ENCODE data around the gene NRXN3. TPM values are rescaled to one million over a fixed set of nuclear protein-coding genes. Genes with fewer than 3 reads are reported as not detected.

Gene NRXN3
- total and polyA plus RNA-seq, 2 of the 4 experiments (the other 2 are of a cell fraction) = 4.8 to 25.1 TPM

- ATAC-seq (ENCODE audit: low read depth) = no peak
- no peaks in the 10 kb centered on the region for H3K4me1 ChIP-seq (ENCODE audit: control insufficient read depth, insufficient read depth, low read length)
- intact Hi-C loops (cut with micrococcal nuclease) (no loop called here), in situ Hi-C loops (cut with MboI; ENCODE audit: low sequenced_read_pairs) (no loop called here), dilution Hi-C loops (cut with HindIII; ENCODE audit: low sequenced_read_pairs, unreplicated experiment) (no loop called here)
- H3K23ac ChIP-seq (ENCODE audit: low read depth, low read length) = no peak overlapping the region
- no peaks in the 10 kb centered on the region for H3K27me3 ChIP-seq (ENCODE audit: control insufficient read depth, insufficient read depth, low read length)
- H3K9me1 ChIP-seq (ENCODE audit: insufficient read depth, low read length) = no peaks in the 10 kb centered on the region
- peaks cover 4% of the 10 kb centered on the region for H3K9me3 ChIP-seq (ENCODE audit: control insufficient read depth, insufficient read depth, low read length)
- H3K18ac ChIP-seq (ENCODE audit: low read depth, low read length) = no peak overlapping the region
- H2AK5ac ChIP-seq (ENCODE audit: low read depth, low read length) = no peak overlapping the region
- H2BK5ac ChIP-seq (ENCODE audit: low read depth, low read length, poor library complexity, severe bottlenecking) = no peak overlapping the region
- H3K79me1 ChIP-seq (ENCODE audit: low read depth in 1 of 2, low read length in 2 of 2) = no peaks in the 10 kb centered on the region
- no TSS peak for BruUV-seq (replicated peaks)
- WGBS, 2 experiments (ENCODE audit: extremely low coverage in 2 of 2, insufficient read length in 1 of 2) = 67% methylated on average over 1 of the region's 2 CpGs; no CpG with 5 or more reads in 1 of the 2 experiments
- H3K14ac ChIP-seq (replicated peaks; ENCODE audit: low read depth, low read length) = no peak overlapping the region
- H3K9ac ChIP-seq (ENCODE audit: low read depth, low read length) = no peak overlapping the region
- no peak overlapping the region for H2AFZ ChIP-seq (replicated peaks; ENCODE audit: low read length, poor library complexity)
- no peak overlapping the region for H3K27ac ChIP-seq (ENCODE audit: insufficient read depth, low read length)
- H4K20me1 ChIP-seq (ENCODE audit: insufficient read depth, low read length) = no peaks in the 10 kb centered on the region
- no peak overlapping the region for H3K4me2 ChIP-seq (ENCODE audit: low read depth, low read length)
- H3K4me3 ChIP-seq (ENCODE audit: insufficient read depth, low read depth, low read length) = no peak overlapping the region
- TF ChIP-seq CEBPB (IDR thresholded peaks at IDR 0.05; ENCODE audit: low read depth, low read length) (no peak), BHLHE40 (IDR thresholded peaks at IDR 0.05; ENCODE audit: low read depth, low read length) (no peak), RCOR1 (IDR thresholded peaks at IDR 0.05; ENCODE audit: insufficient replicate concordance, low read length) (no peak), FOS (IDR thresholded peaks at IDR 0.05; ENCODE audit: low read depth, low read length) (no peak)
- H4K5ac ChIP-seq (ENCODE audit: low read depth, low read length) = no peak overlapping the region
- H2BK15ac ChIP-seq (ENCODE audit: low read depth, low read length) = no peak overlapping the region
- no peak overlapping the region for H2AK9ac ChIP-seq (replicated peaks; ENCODE audit: low read depth, low read length, poor library complexity)
- H3K36me3 ChIP-seq (ENCODE audit: control insufficient read depth, insufficient read depth, low read length) = no peaks in the 10 kb centered on the region
- H2BK20ac ChIP-seq (ENCODE audit: low read depth, low read length) = no peak overlapping the region
- H4K8ac ChIP-seq (ENCODE audit: low read depth in 2 of 2, low read length in 2 of 2) = no peak overlapping the region
- DNase-seq = no peak
- POLR2A ChIA-PET (ENCODE audit: unreplicated experiment) = no interaction called here
- no peak overlapping the region for H4K91ac ChIP-seq (ENCODE audit: insufficient read depth, low read depth, low read length)
- CTCF ChIA-PET = no interaction called here
- no peak overlapping the region for H3K4ac ChIP-seq (ENCODE audit: low read depth, low read length)
- no peak overlapping the region for H2BK120ac ChIP-seq (ENCODE audit: low read depth, low read length)
- no peak overlapping the region for H3K56ac ChIP-seq (ENCODE audit: extremely low read depth, insufficient read depth, low read length)
Observed at GRCh38 chr14:78631551-78631950, 461.4 kb downstream of the NRXN3 start.

All from IMR-90 (cell line).